Measurements from ENCODE around the gene ASIC5.

GRCh38 chr4:155885666-155886065 lies 19.6 kb upstream of the ASIC5 start:
- no peak for TF ChIP-seq MAX (IDR thresholded peaks at IDR 0.05)
- TF ChIP-seq TEAD4 (IDR thresholded peaks at IDR 0.05), result no peak
- TF ChIP-seq RAD21 (IDR thresholded peaks at IDR 0.05; ENCODE audit: low read depth), result no peak
- TF ChIP-seq TCF12 (IDR thresholded peaks at IDR 0.05; ENCODE audit: low read depth), result no peak
- TF ChIP-seq CREB1 (IDR thresholded peaks at IDR 0.05; ENCODE audit: low read depth), result no peak
- no peak for TF ChIP-seq TAF1 (IDR thresholded peaks at IDR 0.05; ENCODE audit: low read depth)
- TF ChIP-seq USF1 (IDR thresholded peaks at IDR 0.05), result no peak
- no peak for TF ChIP-seq EP300 (IDR thresholded peaks at IDR 0.05; ENCODE audit: borderline replicate concordance)
- TF ChIP-seq REST (IDR thresholded peaks at IDR 0.05; ENCODE audit: low read depth), result no peak
- no peak for TF ChIP-seq FOXM1 (IDR thresholded peaks at IDR 0.05; ENCODE audit: borderline replicate concordance, low read depth)
- TF ChIP-seq YY1 (IDR thresholded peaks at IDR 0.05; ENCODE audit: low read depth), result no peak
